C4-2B (cell line): ENCODE data around the gene MTMR2.

Experiments used
- CTCF ChIP-seq: fragments of 450-650 bp; conservative IDR thresholded peaks from 2 replicates; pipeline ENCODE4 v1.5.1; 2017; ENCODE audit warnings: mild to moderate bottlenecking
- ZFX ChIP-seq: fragments of 450-650 bp; IDR thresholded peaks from 2 replicates; pipeline ENCODE4 v1.6.1; 2017

GRCh38 chr11:95898782-95899181 is 25.1 kb downstream of the MTMR2 start:
- TF ChIP-seq CTCF = no peak
- TF ChIP-seq ZFX = no peak
